Tibial artery (tissue), 4 donors: ENCODE measurements around the gene KIF5B.
"Not testable (repeated sequence)": the region's sequence is repeated elsewhere in the genome, so short reads cannot be mapped to it uniquely, and the experiment has no call there.

Experiments
- DNase-seq, 2 donors: peaks; one replicate each; pipeline ENCODE4 v3.0.0-alpha.2; 2019
- H3K27ac ChIP-seq, 2 donors: fragments of 200-600 bp; sonication (generic) in 1 of 2; 1 replicate in 1 of 2; 2 replicates in 1 of 2; pipeline ENCODE4 v1.5.1; 2018 to 2019; ENCODE audit warnings: mild to moderate bottlenecking in 1 of 2
- H3K27me3 ChIP-seq, 2 donors: fragments of 200-600 bp; sonication (generic) in 1 of 2; one replicate each; pipeline versions ENCODE4 v1.5.1 to v1.6.0; 2016 to 2019
- H3K36me3 ChIP-seq, 3 donors: fragments of 200-600 bp; sonication (generic) in 2 of 3; one replicate each; pipeline ENCODE4 v1.5.1; 2016 to 2019; ENCODE audit warnings: mild to moderate bottlenecking in 2 of 3
- H3K4me1 ChIP-seq, 4 donors: fragments of 200-600 bp; sonication (generic) in 2 of 4; 1 replicate in 3 of 4; 2 replicates in 1 of 4; pipeline ENCODE4 v1.5.1; 2016 to 2019
- H3K4me3 ChIP-seq, 2 donors: fragments of 200-600 bp; sonication (generic) in 1 of 2; 1 replicate in 1 of 2; 2 replicates in 1 of 2; pipeline ENCODE4 v1.5.1; 2018 to 2019; ENCODE audit warnings: mild to moderate bottlenecking in 2 of 2
- H3K9me3 ChIP-seq, 3 donors: fragments of 200-600 bp; sonication (generic) in 1 of 3; one replicate each; pipeline ENCODE4 v1.5.1; 2016 to 2019
- CTCF ChIP-seq, 2 experiments: fragments of 200-600 bp in 1 of 2; fragments of 450-650 bp in 1 of 2; IDR thresholded peaks; one replicate each; pipeline ENCODE4 v1.5.1; 2017 to 2019; ENCODE audit warnings: antibody characterized with exemption in 2 of 2, mild to moderate bottlenecking in 1 of 2, moderate library complexity in 1 of 2
- intact Hi-C: fragments of 100-400 bp; cut with DNase I; formaldehyde crosslinking; loops from one replicate; pipeline ENCODE4 v1.15.0; 2023; ENCODE audit warnings: low total_unique reads

The KIF5B gene

GRCh38 chr10:32048282-32048681, 7.9 kb downstream of the KIF5B start:
- DNase-seq: no peak
- no peak overlapping the region for H3K4me3 ChIP-seq
- intact Hi-C loops: no loop called here
- H3K27me3 ChIP-seq: no peaks in the 10 kb centered on the region
- H3K9me3 ChIP-seq: no peaks in the 10 kb centered on the region
- H3K4me1 ChIP-seq: peaks cover 0 to 85% (median 39%) of the 10 kb centered on the region in 4 donors
- H3K27ac ChIP-seq: no peak overlapping the region
- peaks cover 5 to 29% (median 23%) of the 10 kb centered on the region in 3 donors for H3K36me3 ChIP-seq
- TF ChIP-seq CTCF (IDR thresholded peaks at IDR 0.05): no peak

- Histone ChIP-seq H3K9me3 (no peaks in the 10 kb centered on the region), H3K4me3 (no peak overlapping the region), H3K27ac (no peak overlapping the region), H3K4me1 (peaks cover 0 to 85% (median 41%) of the 10 kb centered on the region in 4 donors), H3K27me3 (no peaks in the 10 kb centered on the region), H3K36me3 (peaks cover 5 to 32% (median 23%) of the 10 kb centered on the region in 3 donors)
- intact Hi-C loops: no loop called here
- TF ChIP-seq CTCF (IDR thresholded peaks at IDR 0.05): no peak
- DNase-seq: no peak
Measured at GRCh38 chr10:32047881-32048280, 8.3 kb downstream of the KIF5B start.

GRCh38 chr10:32046151-32046550, 10.1 kb downstream of the KIF5B start:
- H3K9me3 ChIP-seq: no peaks in the 10 kb centered on the region
- peaks cover 5 to 34% (median 23%) of the 10 kb centered on the region in 3 donors for H3K36me3 ChIP-seq
- intact Hi-C loops: no loop called here
- peaks cover 0 to 90% (median 49%) of the 10 kb centered on the region in 4 donors for H3K4me1 ChIP-seq
- DNase-seq: no peak
- H3K4me3 ChIP-seq: no peak overlapping the region
- H3K27ac ChIP-seq: no peak overlapping the region
- TF ChIP-seq CTCF (IDR thresholded peaks at IDR 0.05): no peak
- no peaks in the 10 kb centered on the region for H3K27me3 ChIP-seq

- H3K27me3 ChIP-seq, DNase-seq, intact Hi-C loops, H3K4me3 ChIP-seq, H3K9me3 ChIP-seq: not testable (repeated sequence)
- H3K27ac ChIP-seq: peak overlapping the region; percentile 26 to 41
- H3K36me3 ChIP-seq: peaks cover 11 to 38% (median 35%) of the 10 kb centered on the region in 3 donors
- peaks cover 0 to 87% (median 35%) of the 10 kb centered on the region in 4 donors for H3K4me1 ChIP-seq
Measured at GRCh38 chr10:32042730-32043129, 13.5 kb downstream of the KIF5B start.

GRCh38 chr10:32041290-32042028, 14.8 kb downstream of the KIF5B start:
- DNase-seq: no peak
- H3K36me3 ChIP-seq: peaks cover 14 to 43% (median 41%) of the 10 kb centered on the region in 3 donors
- TF ChIP-seq CTCF (IDR thresholded peaks at IDR 0.05): no peak
- no peak overlapping the region for H3K4me3 ChIP-seq
- H3K27ac ChIP-seq: peak overlapping the region; percentile 14 to 26
- intact Hi-C loops: no loop called here
- H3K4me1 ChIP-seq: peaks cover 0 to 78% (median 32%) of the 10 kb centered on the region in 4 donors
- no peaks in the 10 kb centered on the region for H3K9me3 ChIP-seq
- H3K27me3 ChIP-seq: no peaks in the 10 kb centered on the region

- Histone ChIP-seq H3K27me3 (no peaks in the 10 kb centered on the region), H3K4me1 (peaks cover 0 to 64% (median 29%) of the 10 kb centered on the region in 4 donors), H3K9me3 (no peaks in the 10 kb centered on the region), H3K36me3 (peaks cover 30 to 53% (median 45%) of the 10 kb centered on the region in 3 donors), H3K4me3 (no peak overlapping the region), H3K27ac (no peak overlapping the region)
- TF ChIP-seq CTCF (IDR thresholded peaks at IDR 0.05): no peak
- no peak for DNase-seq
- intact Hi-C loops: no loop called here
Measured at GRCh38 chr10:32039734-32040133, 16.5 kb downstream of the KIF5B start.
